Common myeloid progenitor, CD34-positive (primary cell): ENCODE results near the gene TCL1B.

Experiments
- CTCF ChIA-PET: fragments of 350-600 bp; sonication (Branson Sonifier 250); formaldehyde crosslinking; loops from one replicate; lab custom pipeline; 2021; ENCODE audit warnings: antibody characterized with exemption; lab: Charles Lee
- POLR2A ChIA-PET: fragments of 350-600 bp; sonication (Branson Sonifier 250); formaldehyde crosslinking; loops from one replicate; lab custom pipeline; 2021; ENCODE audit warnings: antibody characterized with exemption; lab: Charles Lee
- DNase-seq, 3 donors: peaks; one replicate each; pipeline versions ENCODE4 v3.0.0 to v3.0.0-alpha.2; 2013
- H3K27ac ChIP-seq, 2 experiments: 1 replicate in 1 of 2; 2 replicates in 1 of 2; pipeline ENCODE4 v1.7.0; 2013; ENCODE audit warnings: inconsistent platforms in 2 of 2, low read length in 2 of 2, mild to moderate bottlenecking in 2 of 2, low read depth in 1 of 2, moderate library complexity in 1 of 2; ENCODE audit not compliant: severe bottlenecking in 2 of 2, insufficient read depth in 1 of 2, poor library complexity in 1 of 2
- H3K27me3 ChIP-seq, 5 experiments: replicated peaks in 2 of 5; 1 replicate in 3 of 5; 2 replicates in 2 of 5; pipeline versions ENCODE4 v1.6.1 to v1.7.0; 2013; ENCODE audit warnings: low read length in 4 of 5, mild to moderate bottlenecking in 2 of 5, moderate library complexity in 2 of 5, inconsistent platforms in 1 of 5; ENCODE audit not compliant: insufficient read depth in 5 of 5, control insufficient read depth in 4 of 5
- H3K36me3 ChIP-seq, 4 experiments: 1 replicate in 2 of 4; 2 replicates in 2 of 4; pipeline versions ENCODE4 v1.6.1 to v1.7.0; 2013; ENCODE audit warnings: low read length in 3 of 4, control low read depth in 1 of 4, mild to moderate bottlenecking in 1 of 4; ENCODE audit not compliant: control insufficient read depth in 4 of 4, insufficient read depth in 4 of 4
- H3K4me1 ChIP-seq, 4 experiments: 1 replicate in 3 of 4; 2 replicates in 1 of 4; pipeline versions ENCODE4 v1.6.1 to v1.7.1; 2013; ENCODE audit warnings: low read length in 3 of 4, mild to moderate bottlenecking in 3 of 4, control low read depth in 1 of 4, inconsistent platforms in 1 of 4, moderate library complexity in 1 of 4; ENCODE audit not compliant: control insufficient read depth in 4 of 4, insufficient read depth in 4 of 4; ENCODE audit errors: control extremely low read depth in 1 of 4
- H3K4me3 ChIP-seq, 7 experiments: 1 replicate in 4 of 7; 2 replicates in 3 of 7; pipeline versions ENCODE4 v1.5.1 to v1.7.0; 2013; ENCODE audit warnings: mild to moderate bottlenecking in 7 of 7, low read length in 6 of 7, moderate library complexity in 6 of 7, inconsistent platforms in 2 of 7, low read depth in 2 of 7, control low read depth in 1 of 7; ENCODE audit not compliant: insufficient read depth in 4 of 7, control insufficient read depth in 1 of 7; ENCODE audit errors: extremely low read depth in 1 of 7
- H3K9me3 ChIP-seq, 5 experiments: 1 replicate in 4 of 5; 2 replicates in 1 of 5; pipeline versions ENCODE4 v1.6.1 to v1.7.1; 2013; ENCODE audit warnings: low read length in 4 of 5, mild to moderate bottlenecking in 2 of 5, inconsistent platforms in 1 of 5, low read depth in 1 of 5, moderate library complexity in 1 of 5; ENCODE audit not compliant: control insufficient read depth in 4 of 5, insufficient read depth in 2 of 5; ENCODE audit errors: control extremely low read depth in 1 of 5
- WGBS: methylation state at CpG from one replicate; pipeline ENCODE4 v1.1.5; 2013; ENCODE audit not compliant: insufficient coverage; 5-methylcytosine and 5-hydroxymethylcytosine counted together

TCL1B gene

DNA sequence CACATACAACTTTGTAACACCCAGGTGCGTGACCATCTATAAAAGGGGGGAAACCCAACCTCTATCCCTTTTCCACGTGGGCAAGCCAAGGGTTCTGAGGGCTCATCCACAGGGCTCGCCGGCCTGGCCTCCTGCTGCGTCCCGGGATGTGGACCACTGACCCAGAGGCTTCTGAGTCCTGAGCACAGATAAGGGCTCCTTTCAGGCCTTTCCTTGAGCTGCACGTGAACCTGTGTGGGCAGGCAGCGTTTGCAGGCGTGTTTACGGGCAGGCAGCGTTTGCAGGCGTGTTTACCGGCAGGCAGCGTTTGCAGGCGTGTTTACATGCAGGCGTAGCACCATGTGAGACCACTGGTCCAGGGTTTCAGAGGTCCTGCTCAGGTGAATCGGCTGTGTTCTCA, 23.9 kb downstream of the TCL1B start:
- POLR2A ChIA-PET: no interaction called here
- CTCF ChIA-PET: no interaction called here

DNA sequence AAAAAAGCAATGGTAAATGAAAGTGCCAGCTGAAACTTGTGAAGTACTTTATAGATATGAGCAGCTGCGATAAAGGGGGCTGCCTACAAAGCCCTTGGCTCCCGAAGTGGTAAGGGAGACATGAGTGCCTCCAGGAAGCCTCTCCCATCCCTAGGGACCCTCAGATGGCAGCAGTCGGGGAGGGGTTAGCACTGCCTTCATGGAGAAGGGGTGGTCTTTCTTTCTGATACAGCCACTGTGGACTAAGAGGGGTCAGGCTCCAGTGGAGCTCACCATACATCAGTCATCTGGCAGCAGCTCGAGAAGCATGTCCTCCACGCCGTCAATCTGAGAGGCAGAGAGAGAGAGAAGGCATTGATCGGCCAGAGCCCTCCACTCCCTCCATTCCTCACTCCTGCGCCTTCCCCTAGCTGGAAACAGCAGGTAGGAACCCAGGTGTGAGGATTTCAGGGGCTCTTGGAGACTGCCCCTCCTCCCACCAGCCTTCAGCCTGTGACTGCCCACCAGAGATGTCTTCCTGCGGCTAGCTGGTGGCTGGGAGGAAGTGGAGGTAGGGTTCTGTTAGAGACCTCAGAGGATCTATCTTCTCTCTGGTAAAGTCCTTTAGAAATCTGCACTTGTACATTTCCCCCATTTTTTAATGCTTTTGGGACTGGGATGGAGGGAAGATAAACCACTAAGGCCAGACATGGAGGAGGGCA, 25.4 kb downstream of the TCL1B start:
- Histone ChIP-seq H3K36me3 (no peaks in the 10 kb centered on the region), H3K4me3 (no peak overlapping the region), H3K4me1 (no peaks in the 10 kb centered on the region), H3K27ac (no peak overlapping the region), H3K27me3 (peaks cover 14 to 63% (median 16%) of the 10 kb centered on the region in 5 experiments), H3K9me3 (peaks cover 0 to 4% (median 0%) of the 10 kb centered on the region in 5 experiments)
- DNase-seq: no peak
- ChIA-PET CTCF (no interaction called here), POLR2A (no interaction called here)
- 77% methylated on average over 4 of the region's 9 CpGs for WGBS

More for the DNA sequence above, 23.9 kb downstream of the TCL1B start:
- 90% methylated on average over 17 of the region's 17 CpGs for WGBS
- Histone ChIP-seq H3K4me1 (no peaks in the 10 kb centered on the region), H3K27ac (no peak overlapping the region), H3K4me3 (no peak overlapping the region), H3K9me3 (peaks cover 0 to 4% (median 0%) of the 10 kb centered on the region in 5 experiments), H3K36me3 (no peaks in the 10 kb centered on the region), H3K27me3 (peaks cover 6 to 53% (median 11%) of the 10 kb centered on the region in 5 experiments)
- no peak for DNase-seq

DNA sequence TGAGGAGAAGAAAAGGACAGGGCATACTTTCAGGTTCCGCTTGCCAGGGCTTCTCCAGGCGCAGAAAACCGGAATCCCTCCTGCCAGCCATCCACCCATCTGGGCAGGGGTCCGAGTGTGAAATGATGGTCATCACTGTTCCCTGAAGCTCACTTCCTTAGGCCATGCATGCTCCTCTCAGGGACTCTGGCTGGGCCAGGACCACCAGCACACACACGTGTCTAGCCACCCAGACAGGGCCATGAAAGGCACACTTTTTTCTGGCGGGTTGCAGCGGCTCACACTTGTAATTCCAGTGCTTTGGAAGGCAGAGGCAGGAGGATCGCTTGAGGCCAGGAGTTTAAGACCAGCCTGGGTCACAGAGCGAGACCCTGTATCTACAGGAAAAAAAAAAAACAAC, 26.2 kb downstream of the TCL1B start:
- WGBS: 92% methylated on average over 9 of the region's 9 CpGs
- H3K27me3 ChIP-seq: peaks cover 14 to 65% (median 16%) of the 10 kb centered on the region in 5 experiments
- H3K27ac ChIP-seq: no peak overlapping the region
- no peaks in the 10 kb centered on the region for H3K36me3 ChIP-seq
- H3K4me1 ChIP-seq: no peaks in the 10 kb centered on the region
- H3K9me3 ChIP-seq: peaks cover 0 to 4% (median 0%) of the 10 kb centered on the region in 5 experiments
- CTCF ChIA-PET: no interaction called here
- H3K4me3 ChIP-seq: no peak overlapping the region
- POLR2A ChIA-PET: no interaction called here
- DNase-seq: no peak

DNA sequence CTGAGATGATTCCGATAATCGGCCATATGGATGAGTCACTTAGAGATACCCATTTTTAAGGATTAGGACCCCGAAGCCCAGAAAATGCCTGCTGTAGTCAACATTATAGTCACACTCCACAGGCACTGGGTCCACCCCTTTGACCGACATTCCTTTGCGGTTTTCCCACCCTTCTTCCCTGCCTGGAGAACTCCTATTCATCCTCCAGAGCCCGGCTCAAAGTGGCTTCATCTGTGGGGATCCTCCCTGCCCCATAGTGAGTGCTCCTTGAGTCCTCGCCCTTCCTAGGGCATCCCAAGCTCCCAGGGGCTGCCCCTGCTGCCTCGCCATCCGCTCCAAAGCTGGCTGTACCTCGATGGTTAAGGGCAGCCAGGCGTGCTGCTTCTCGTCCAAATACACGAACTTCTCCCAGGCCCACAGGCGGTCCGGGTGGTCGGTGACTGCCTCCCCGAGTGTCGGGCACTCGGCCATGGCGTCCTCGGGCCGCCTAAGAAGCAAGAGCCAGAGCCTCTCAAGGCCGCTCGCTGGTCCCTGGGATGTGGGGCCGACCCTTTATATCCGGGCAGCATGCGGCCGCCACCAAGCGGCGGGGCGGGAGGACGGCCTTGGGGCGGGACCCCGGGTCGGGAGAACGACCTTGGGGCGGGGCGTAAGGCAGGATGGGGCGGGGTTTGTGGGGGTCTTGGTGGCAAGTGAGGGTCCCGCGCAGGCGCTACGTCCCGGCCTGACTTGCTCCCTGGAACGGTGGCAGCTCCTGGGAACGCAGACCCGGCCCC, 27.6 kb downstream of the TCL1B start, which contains the start of gene TCL1A:
TCL1A (minus strand) TSS at position 530 of the 776 bp plus-strand sequence; CDS start at position 471, 59 bp downstream.
- DNase-seq: no peak
- H3K4me3 ChIP-seq: peak within 1 kb of the TSS in 1 of 7 experiments; percentile 8
- 56% methylated on average over 35 of the region's 47 CpGs for WGBS
- H3K36me3 ChIP-seq: no peaks in the 10 kb centered on the region
- H3K27me3 ChIP-seq: peaks cover 14 to 63% (median 16%) of the 10 kb centered on the region in 5 experiments
- POLR2A ChIA-PET: no interaction called here
- H3K9me3 ChIP-seq: peaks cover 0 to 4% (median 0%) of the 10 kb centered on the region in 5 experiments
- CTCF ChIA-PET: no interaction called here
- H3K27ac ChIP-seq: no peak within 1 kb of the TSS
- H3K4me1 ChIP-seq: no peaks in the 10 kb centered on the region

DNA sequence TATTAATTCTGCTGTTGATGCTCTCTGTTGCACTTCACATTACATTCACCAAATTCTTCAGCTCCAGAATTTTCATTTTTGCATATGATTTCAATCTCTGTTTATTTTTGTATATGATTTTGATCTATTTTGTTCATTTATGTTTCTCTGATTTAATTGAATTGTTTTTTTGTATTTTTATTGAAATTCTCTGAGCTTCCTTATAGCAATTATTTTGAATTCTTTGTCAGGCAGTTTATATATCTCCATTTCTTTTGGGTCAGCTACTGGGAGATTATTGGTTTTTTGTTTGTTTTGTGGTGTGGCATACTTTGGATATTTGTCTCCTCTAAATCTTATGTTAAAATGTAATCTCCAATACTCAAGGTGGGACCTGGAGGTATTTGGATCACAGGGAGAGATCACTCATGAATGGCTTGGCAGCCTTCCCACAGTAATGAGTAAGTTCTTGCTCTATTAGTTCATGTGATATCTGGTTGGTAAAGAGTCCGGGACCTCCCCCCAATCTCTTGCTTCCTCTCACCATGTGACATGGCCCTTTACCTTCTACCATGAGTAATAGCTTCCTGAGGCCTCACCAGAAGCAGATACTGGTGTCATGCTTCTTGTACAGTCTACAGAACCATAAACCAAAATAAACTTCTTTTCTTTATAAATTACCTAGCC, 36.4 kb downstream of the TCL1B start:
- no peaks in the 10 kb centered on the region for H3K36me3 ChIP-seq
- H3K27ac ChIP-seq: no peak overlapping the region
- ChIA-PET CTCF (interaction anchor here (0.6 kb wide), 1 partner anchor 658 kb away, joined by 3 read pairs; no protein-coding TSS in a partner anchor), POLR2A (no interaction called here)
- 100% methylated on average over 1 of the region's 1 CpG for WGBS
- H3K4me3 ChIP-seq: no peak overlapping the region
- peaks cover 0 to 24% (median 8%) of the 10 kb centered on the region in 5 experiments for H3K9me3 ChIP-seq
- H3K4me1 ChIP-seq: no peaks in the 10 kb centered on the region
- no peak for DNase-seq
- peaks cover 0 to 3% (median 0%) of the 10 kb centered on the region in 5 experiments for H3K27me3 ChIP-seq

DNA sequence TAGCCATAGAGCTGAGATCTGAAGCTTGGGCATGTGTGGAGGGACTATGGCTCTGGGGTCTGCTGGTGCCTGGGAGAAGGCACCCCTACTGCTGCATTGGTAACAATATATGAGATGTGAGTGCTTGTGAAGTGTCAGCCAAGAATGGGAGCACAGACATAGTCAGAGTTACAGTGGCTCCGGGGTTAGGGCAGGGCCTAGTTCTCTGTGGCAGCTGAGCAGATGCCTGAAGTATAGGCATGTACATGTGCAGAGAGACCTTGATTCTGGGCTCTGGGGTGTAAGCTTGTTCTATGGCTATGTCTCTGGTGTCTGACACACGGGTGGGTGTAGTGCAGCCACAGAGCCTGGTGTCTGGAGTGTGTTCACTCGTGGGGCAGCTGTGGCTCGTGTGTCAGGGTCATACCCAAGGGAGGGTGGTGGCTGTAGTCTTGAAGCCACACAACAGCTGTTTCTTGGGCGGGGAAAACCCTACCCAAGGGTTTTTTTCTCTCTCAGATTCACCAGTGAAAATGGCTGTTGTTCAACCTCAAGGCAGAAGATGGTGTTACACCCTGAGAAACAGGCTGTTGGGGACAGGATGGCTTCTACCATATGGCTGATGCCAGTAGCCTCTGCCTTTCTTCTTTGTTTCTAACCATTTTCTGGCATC, 39.6 kb downstream of the TCL1B start:
- Histone ChIP-seq H3K4me1 (no peaks in the 10 kb centered on the region), H3K4me3 (no peak overlapping the region), H3K9me3 (peaks cover 0 to 24% (median 8%) of the 10 kb centered on the region in 5 experiments), H3K27me3 (peaks cover 0 to 5% (median 0%) of the 10 kb centered on the region in 5 experiments), H3K27ac (no peak overlapping the region), H3K36me3 (no peaks in the 10 kb centered on the region)
- WGBS: 89% methylated on average over 3 of the region's 5 CpGs
- CTCF ChIA-PET: interaction anchor here (1.1 kb wide), 1 partner anchor 48 kb away, joined by 3 read pairs; no protein-coding TSS in a partner anchor
- POLR2A ChIA-PET: no interaction called here
- no peak for DNase-seq
